ES-I3 (cell line): ENCODE results near the gene NEK10.
"Not testable (repeated sequence)": the region's sequence is repeated elsewhere in the genome, so short reads cannot be mapped to it uniquely, and the experiment has no call there.

Source experiments
- H3K36me3 ChIP-seq: 2 replicates; pipeline ENCODE4 v1.6.1; 2013; ENCODE audit warnings: mild to moderate bottlenecking, low read length, control low read depth, moderate library complexity; ENCODE audit not compliant: insufficient read depth
- H3K4me1 ChIP-seq: 2 replicates; pipeline ENCODE4 v1.6.1; 2013; ENCODE audit warnings: mild to moderate bottlenecking, control low read depth, low read length; ENCODE audit not compliant: insufficient read depth
- H3K9ac ChIP-seq: 2 replicates; pipeline ENCODE4 v1.6.1; 2013; ENCODE audit warnings: low read depth, mild to moderate bottlenecking, low read length, moderate library complexity
- H3K9me3 ChIP-seq: 2 replicates; pipeline ENCODE4 v1.6.1; 2013; ENCODE audit warnings: mild to moderate bottlenecking, low read length, moderate library complexity; ENCODE audit not compliant: control insufficient read depth, insufficient read depth

Gene NEK10

DNA sequence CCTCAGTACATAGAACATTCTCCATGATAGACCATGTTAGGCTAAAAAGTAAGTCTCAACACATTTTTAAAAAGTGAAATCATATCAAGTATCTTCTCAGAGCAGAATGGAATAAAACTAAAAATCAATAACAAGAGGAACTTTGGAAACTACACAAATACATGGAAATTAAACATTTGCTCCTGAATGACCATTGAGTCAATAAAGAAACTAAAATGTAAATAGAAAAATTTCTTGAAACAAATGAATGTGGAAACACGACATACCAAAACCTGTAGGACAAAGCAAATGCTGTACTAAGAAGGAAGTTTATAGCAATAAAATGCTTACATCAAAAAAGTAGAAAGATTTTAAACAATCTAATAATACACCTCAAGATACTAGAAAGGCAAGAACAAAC lies 33.6 kb downstream of the NEK10 start:
- H3K9me3 ChIP-seq: no peaks in the 10 kb centered on the region
- H3K4me1 ChIP-seq: no peaks in the 10 kb centered on the region
- no peak overlapping the region for H3K9ac ChIP-seq
- H3K36me3 ChIP-seq: no peaks in the 10 kb centered on the region

DNA sequence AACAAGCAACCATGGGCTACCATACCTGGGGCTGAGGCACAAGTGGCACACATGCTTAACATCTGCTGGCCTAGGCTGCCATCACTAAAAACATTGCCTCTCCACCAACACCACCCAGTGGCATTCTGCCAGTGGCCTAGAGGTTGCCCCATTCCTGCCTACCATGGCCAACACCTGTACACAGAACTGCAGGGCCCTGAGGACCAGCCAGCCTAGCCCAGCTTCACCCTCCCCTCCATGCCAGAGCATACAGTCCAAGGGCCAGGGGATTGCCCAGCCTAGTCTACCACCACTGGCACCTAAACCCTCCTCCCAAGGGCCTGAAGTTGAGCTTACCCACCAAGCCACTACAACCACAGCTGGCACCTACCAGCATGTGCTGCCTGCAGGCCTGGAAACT lies 35.3 kb downstream of the NEK10 start:
- Histone ChIP-seq H3K4me1 (no peaks in the 10 kb centered on the region), H3K9me3 (no peaks in the 10 kb centered on the region), H3K36me3 (no peaks in the 10 kb centered on the region), H3K9ac (no peak overlapping the region)

DNA sequence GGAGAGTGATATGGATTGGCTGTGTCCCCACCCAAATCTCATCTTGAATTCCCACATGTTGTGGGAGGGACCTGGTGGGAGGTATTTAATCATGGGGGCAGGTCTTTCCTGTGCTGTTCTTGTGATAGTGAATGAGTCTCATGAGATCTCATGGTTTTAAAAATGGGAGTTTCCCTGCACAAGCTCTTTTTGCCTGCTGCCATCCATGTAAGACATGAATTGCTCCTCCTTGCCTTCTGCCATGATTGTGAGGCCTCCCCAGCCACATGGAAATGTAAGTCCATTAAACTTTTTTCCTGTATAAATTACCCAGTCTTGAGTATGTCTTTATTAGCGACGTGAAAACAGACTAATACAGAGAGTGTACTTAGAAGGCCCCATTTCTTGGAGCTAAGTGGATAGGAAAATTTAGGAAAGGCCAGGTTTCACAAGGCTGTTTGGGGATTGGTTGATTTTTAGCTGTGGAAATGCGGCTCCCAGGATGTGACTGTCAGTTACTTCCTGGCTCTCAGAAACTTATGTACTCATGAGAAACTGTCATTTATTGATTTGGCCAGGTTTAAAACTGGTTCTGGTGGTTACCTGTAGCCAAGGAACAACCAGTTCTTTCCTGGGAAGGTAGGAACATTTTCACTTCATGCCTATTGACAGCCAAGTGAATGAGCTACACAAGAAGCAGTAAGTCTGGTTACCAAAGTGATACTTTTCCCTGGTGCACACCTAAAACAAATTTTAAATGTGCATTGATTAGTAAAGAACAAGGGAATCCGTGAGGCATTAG lies 40.0 kb downstream of the NEK10 start:
- not testable (repeated sequence) for H3K9ac ChIP-seq, H3K9me3 ChIP-seq, H3K4me1 ChIP-seq, H3K36me3 ChIP-seq

DNA sequence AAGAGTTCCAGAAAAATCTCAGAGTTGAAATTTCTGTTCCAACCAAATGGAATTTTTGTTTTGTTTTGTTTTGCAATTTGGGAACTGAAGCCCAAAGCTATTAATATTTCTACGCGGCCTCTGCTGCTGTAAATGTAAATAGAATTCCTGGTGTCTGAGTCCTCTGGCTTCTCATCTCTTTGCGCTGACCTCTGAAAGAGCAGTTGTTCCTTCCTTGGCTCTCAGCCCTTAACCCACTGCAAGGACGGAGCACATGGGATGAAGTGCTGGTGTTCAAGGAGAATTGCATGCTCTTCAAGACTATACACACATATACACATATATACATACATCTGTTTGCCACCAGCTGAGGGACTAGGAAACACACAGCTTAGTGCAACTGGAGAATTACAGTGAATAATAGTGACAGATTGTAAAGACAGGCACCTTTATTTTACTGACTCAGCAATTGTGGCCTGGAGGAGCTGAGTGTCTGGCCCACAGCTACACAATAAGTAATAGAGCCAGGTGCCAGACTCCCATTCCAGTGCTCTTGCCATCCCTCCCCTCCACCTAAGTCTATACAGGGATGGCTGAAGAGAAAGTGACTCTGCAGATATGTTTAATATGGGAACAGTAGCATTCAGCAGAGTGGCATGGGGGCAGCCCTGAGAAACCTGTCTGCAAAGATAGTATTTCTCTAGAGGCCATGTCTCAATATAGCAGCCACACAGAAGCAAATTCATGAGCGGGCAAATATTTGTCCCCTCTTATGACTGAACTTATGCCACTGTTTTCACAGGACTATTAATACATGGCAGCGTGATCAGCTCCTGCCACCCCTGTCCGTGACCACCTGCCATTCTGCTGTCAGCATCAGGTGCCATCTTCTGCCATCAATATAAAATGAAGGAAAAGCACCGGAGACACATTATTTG lies 42.3 kb downstream of the NEK10 start:
- Histone ChIP-seq H3K9ac (no peak overlapping the region), H3K4me1 (no peaks in the 10 kb centered on the region), H3K36me3 (no peaks in the 10 kb centered on the region), H3K9me3 (no peaks in the 10 kb centered on the region)

DNA sequence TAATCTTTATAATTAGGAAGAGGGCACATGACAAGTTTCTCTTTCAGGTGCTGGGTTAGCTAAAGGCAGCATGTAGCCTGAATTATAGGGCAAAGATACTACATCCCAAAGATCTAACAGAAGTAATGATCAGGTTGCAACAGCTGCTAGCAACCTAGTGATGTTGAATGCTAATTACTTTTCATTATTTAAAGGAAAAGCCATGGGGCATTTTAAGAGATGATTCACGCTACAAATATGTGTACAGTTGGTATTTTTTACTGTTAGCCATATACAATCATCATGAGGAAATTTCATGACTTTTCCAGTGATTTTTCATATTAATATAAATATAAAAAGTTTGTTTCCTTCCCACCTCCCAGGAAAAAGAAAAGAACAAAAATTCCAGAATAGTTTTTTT lies 43.0 kb downstream of the NEK10 start:
- Histone ChIP-seq H3K9ac (no peak overlapping the region), H3K36me3 (no peaks in the 10 kb centered on the region), H3K9me3 (no peaks in the 10 kb centered on the region), H3K4me1 (no peaks in the 10 kb centered on the region)

DNA sequence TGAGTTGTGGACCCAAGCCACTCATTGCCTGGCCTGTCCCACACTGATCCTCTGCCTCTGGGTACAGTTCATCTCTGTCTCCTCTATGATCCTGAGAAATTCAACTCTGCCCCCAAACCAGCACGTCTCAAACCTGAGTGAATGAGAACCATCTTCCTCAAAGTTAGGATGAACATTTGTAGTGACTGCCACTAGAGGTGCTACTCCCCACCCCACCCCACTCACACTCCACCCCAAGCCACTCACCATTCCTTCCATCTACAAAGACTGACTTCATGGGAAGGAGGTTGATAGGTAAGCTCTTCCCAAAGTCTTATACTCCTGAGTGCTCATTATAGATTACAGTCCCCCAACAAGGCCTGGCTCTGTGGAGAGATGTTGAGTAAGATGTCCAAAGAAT lies 43.8 kb downstream of the NEK10 start:
- H3K9me3 ChIP-seq: no peaks in the 10 kb centered on the region
- no peaks in the 10 kb centered on the region for H3K36me3 ChIP-seq
- H3K9ac ChIP-seq: no peak overlapping the region
- H3K4me1 ChIP-seq: no peaks in the 10 kb centered on the region

DNA sequence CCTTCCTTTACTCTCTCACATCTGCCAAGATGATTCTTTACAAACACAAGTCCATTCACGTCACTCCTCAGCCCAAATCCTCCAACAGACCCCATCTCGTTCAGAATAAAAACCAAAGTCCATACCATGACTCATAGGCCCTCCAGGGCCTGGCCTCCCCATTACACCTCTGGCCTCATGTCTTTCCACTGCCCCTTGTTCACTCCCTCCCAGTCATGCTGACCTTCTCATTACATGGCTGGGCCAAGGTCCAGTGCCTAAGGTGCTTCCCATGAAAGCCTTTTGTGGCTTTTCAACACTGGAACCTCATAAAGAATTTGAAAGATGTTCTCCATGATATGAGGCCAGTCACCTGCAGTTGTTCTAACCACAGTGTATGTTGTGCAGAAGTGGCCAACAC lies 44.5 kb downstream of the NEK10 start:
- no peaks in the 10 kb centered on the region for H3K36me3 ChIP-seq

DNA sequence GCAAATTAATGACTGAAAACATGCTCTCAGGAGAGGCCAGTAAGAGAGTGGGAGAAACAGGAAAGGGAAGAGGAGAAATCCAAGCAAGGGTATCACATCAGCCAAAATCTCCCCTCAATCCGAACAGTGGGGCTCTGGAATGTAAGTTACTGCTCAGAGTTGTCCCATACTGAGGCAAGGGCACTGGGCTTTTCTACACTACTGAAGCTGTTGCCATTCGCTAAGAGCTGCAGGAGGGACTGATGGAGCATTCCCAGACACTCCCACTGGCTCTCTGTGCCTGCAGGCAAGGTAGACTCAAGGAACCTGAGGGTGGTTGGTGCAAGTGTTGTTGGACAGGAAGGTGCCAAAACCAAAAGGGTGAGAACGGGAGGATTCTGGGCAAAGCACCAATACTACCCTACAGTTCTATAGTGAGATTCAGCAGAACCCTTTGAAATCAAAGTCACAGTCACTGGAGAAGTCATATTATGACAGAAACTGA lies 46.1 kb downstream of the NEK10 start:
- Histone ChIP-seq H3K9me3 (no peaks in the 10 kb centered on the region), H3K9ac (no peak overlapping the region)

More for the DNA sequence above, 44.5 kb downstream of the NEK10 start:
- Histone ChIP-seq H3K9me3 (no peaks in the 10 kb centered on the region), H3K4me1 (no peaks in the 10 kb centered on the region), H3K9ac (no peak overlapping the region)

DNA sequence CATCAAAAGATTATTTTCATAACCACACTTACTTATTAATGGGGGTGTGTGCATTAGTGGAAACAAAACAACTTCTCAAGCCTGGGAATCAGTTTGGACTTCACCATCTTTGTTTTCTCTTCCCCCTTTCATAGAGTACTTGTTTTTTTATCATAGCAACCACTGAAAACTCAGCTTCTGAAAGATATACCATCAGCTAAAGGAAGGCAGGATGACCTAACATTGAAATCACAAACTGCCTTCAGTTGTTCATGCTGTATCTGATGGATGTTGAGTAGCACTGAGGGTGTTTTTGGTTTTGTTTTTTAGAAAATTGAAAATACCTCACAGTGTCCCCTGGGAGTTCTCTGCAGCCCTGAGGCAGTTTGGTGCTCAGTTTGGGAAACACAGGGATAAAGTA lies 46.5 kb downstream of the NEK10 start:
- H3K4me1 ChIP-seq: no peaks in the 10 kb centered on the region
- H3K36me3 ChIP-seq: no peaks in the 10 kb centered on the region
- no peak overlapping the region for H3K9ac ChIP-seq
- H3K9me3 ChIP-seq: no peaks in the 10 kb centered on the region

More for the DNA sequence above, 46.1 kb downstream of the NEK10 start:
- H3K4me1 ChIP-seq: no peaks in the 10 kb centered on the region
- no peaks in the 10 kb centered on the region for H3K36me3 ChIP-seq

DNA sequence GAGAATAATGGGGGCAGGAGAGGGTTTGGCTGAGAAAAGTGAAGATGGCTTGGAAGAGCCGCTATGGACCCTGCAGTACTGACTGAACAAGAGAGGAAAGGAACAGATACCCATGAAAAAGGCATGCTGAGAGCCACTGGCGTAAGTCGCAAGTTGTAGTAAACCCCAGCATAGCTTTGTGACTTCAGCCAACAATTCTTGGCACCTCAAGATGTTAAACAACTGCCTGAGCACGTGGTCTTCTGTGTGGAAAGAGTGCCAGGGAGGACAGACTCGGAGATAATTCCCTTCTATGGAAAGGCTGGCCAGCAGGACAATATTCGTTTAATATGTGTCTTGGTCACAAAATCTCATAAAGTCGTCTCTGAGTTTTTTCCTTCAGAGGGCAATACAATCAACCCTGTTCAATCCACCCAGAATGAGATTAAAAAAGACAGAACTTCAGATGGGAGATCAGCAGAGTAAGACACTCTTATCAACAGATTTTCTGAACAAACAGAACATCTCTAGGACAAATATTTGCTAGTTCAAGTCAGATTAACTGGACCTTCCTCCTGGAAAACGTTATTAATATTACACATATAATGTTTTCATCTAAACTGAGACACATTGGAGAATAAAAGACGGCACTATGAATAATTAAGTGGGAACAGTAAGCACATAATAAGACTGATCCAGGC lies 49.2 kb downstream of the NEK10 start:
- Histone ChIP-seq H3K36me3 (no peaks in the 10 kb centered on the region), H3K9me3 (no peaks in the 10 kb centered on the region), H3K9ac (no peak overlapping the region), H3K4me1 (no peaks in the 10 kb centered on the region)

DNA sequence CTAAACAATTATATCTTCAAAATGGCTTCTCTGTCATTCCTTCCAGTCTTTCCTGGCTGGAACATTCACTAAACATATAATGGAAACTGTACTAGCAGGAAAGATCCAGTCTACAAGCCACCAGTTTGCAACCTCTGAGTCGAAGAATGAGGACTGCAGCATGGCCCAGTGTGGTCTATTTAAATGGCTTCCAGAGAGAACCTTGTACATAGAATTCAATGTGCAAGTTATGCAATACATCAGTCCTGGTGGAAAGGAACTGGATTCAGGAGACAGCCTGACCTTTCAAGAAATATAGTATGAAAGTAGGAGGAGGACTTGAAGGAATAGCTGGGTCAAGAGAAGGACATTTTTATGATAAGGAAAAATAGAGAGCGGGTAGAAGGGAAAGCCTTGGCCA lies 49.9 kb downstream of the NEK10 start:
- Histone ChIP-seq H3K9ac (no peak overlapping the region), H3K4me1 (no peaks in the 10 kb centered on the region), H3K9me3 (no peaks in the 10 kb centered on the region), H3K36me3 (no peaks in the 10 kb centered on the region)

DNA sequence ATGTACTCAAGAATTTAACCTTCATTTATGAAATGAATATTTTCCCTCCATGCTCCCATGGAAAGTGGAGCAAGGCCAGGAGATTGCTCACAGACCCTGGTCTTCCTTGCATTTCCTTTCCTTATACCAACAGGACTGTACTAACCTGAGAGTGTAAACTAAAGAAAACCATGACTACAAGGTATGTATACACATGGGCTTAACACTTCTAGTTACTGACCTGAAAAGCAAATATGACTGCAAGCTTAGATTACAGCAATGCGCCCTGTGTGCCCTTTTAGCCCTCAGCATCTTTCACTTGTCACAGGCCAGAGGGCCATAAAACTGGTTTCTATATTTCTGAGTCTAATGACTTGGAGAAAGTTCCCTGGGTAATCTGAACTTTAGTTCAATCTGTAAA lies 52.1 kb downstream of the NEK10 start:
- Histone ChIP-seq H3K9me3 (no peaks in the 10 kb centered on the region), H3K9ac (no peak overlapping the region), H3K4me1 (no peaks in the 10 kb centered on the region), H3K36me3 (no peaks in the 10 kb centered on the region)

DNA sequence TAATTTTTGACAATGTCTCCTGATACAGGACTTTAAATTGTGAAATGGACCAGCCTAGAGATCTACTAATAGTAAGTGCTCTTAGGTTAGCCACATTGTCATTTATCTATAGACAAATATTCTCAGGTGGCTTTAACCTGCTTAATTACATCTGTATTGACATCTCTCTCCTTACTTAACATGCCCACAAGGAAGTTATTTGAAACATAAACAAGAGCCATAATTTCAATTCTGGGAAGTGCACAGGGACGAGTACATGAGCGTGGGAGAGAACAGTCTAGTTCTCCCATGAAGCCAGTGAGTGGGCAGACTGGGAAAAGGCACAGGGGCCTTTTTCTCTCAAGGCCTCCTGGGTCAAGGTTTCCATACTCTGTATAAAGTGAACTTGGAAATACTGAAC lies 54.2 kb downstream of the NEK10 start:
- Histone ChIP-seq H3K4me1 (0 out of 2 replicates have a peak, but pooled peaks cover 4% of the 10 kb centered on the region), H3K9ac (no peak overlapping the region), H3K36me3 (no peaks in the 10 kb centered on the region), H3K9me3 (no peaks in the 10 kb centered on the region)

DNA sequence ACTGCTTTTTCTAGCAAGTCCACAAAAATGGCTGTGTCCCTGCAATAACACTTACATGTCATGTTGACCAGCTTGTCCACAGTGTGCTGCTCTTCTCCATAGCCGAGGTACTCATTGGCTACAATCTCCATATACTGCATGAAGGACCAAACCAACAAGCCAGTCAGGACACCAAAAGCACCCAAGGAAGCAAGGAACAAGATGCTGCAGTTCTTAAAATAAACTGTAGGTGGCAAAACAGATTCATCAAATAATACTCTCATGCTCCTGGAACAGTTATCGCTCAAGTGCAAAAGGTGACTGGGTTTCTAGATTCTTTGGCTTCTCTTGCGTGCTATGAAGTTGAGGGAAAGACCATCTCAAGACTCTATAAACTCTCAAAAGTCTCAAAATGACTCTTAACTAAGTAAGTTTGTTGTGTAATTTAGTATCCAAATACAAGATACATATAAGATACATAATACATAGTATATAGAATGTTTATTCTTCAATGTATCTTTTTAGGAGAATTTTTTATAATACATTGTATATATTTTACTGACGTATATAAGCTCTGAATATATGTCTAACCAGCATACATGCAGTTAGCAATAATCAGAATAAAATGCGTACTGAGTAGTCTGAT lies 57.0 kb downstream of the NEK10 start:
- Histone ChIP-seq H3K9me3 (peaks cover 4% of the 10 kb centered on the region), H3K9ac (no peak overlapping the region), H3K4me1 (0 out of 2 replicates have a peak, but pooled peaks cover 4% of the 10 kb centered on the region), H3K36me3 (no peaks in the 10 kb centered on the region)
